Measurements from ENCODE around the gene ABCA12.

DNA sequence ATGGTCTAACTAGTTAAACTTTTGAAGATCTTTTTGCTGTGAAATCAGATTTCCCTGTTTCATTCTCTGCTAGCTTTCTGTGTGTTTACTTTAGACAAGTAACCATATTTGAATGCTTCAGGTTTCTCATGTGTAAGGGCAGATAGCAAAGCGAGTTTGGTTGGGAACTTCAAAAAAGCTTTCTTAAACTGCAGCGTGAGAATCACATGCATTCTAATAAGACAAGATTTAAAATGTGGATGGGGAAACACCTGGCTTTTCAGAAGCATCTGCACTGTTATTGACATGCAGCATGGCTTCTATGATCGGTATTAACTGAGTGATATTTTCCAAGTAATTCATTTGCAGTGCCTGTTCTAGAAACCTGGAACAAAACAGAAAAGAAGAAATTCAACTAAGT is 119.3 kb downstream of the ABCA12 start:
- TF ChIP-seq, protein P1, sequence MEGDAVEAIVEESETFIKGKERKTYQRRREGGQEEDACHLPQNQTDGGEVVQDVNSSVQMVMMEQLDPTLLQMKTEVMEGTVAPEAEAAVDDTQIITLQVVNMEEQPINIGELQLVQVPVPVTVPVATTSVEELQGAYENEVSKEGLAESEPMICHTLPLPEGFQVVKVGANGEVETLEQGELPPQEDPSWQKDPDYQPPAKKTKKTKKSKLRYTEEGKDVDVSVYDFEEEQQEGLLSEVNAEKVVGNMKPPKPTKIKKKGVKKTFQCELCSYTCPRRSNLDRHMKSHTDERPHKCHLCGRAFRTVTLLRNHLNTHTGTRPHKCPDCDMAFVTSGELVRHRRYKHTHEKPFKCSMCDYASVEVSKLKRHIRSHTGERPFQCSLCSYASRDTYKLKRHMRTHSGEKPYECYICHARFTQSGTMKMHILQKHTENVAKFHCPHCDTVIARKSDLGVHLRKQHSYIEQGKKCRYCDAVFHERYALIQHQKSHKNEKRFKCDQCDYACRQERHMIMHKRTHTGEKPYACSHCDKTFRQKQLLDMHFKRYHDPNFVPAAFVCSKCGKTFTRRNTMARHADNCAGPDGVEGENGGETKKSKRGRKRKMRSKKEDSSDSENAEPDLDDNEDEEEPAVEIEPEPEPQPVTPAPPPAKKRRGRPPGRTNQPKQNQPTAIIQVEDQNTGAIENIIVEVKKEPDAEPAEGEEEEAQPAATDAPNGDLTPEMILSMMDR (IDR thresholded peaks at IDR 0.05): no peak
- TF ChIP-seq EP300 (IDR thresholded peaks at IDR 0.05) (no peak), POLR2AphosphoS5 (IDR thresholded peaks at IDR 0.05) (no peak)

Measured in esophagus muscularis mucosa (tissue), 4 donors.